PC-3 (cell line): ENCODE data around the gene CHAD.

Experiments
- CTCF ChIP-seq: fragments of 300-600 bp; sonication (generic); conservative IDR thresholded peaks from 2 replicates; pipeline ENCODE4 v1.5.1; 2017; ENCODE audit warnings: antibody characterized with exemption, low read depth, mild to moderate bottlenecking, low read length
- EZH2 ChIP-seq: fragments of 300-600 bp; sonication (generic); IDR thresholded peaks from one replicate; pipeline ENCODE4 v1.6.1; 2017; ENCODE audit warnings: antibody characterized with exemption, mild to moderate bottlenecking, low read length; ENCODE audit not compliant: unreplicated experiment
- EZH2phosphoT487 ChIP-seq: fragments of 300-600 bp; sonication (generic); IDR thresholded peaks from 2 replicates; pipeline ENCODE4 v1.6.1; 2018; ENCODE audit warnings: mild to moderate bottlenecking, antibody characterized with exemption, low read length, borderline replicate concordance

GRCh38 chr17:50457621-50458020, 11.1 kb downstream of the CHAD start:
- TF ChIP-seq CTCF (no peak), EZH2 (no peak), EZH2phosphoT487 (no peak)
